ENCODE results near the gene NFYC. TPM values are rescaled to one million over a fixed set of nuclear protein-coding genes. Genes with fewer than 3 reads are reported as not detected.

NFYC gene
- total RNA-seq, 1 donor from 2014 or later, result 38.0 TPM

DNA sequence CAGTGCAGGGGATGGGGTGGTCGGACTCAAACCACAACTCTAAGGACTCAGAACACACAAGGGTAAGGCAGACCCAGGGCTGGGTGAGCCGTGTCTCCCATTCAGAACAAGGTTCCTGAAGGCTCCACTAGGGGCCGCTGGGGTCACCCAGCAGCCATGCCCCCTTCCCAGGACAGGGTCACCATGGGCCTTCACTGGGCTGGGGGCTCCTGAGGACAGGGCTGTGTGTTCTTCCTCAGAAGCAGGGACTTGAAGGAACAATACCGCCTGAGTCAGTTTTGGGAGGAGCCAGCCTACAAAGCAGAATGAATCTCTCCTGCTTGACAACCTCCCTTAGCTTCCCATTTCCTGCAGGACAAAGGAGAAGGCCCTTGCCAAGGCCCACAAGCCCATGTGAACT lies 41.4 kb upstream of the NFYC start:
- Histone ChIP-seq H3K27ac (no peak overlapping the region), H3K27me3 (no peaks in the 10 kb centered on the region), H3F3A (ENCODE audit: low read depth) (no peaks in the 10 kb centered on the region), H3K9ac (no peak overlapping the region), H3K79me2 (ENCODE audit: low read depth) (no peaks in the 10 kb centered on the region), H3K4me2 (no peak overlapping the region), H3K4me3 (no peak overlapping the region), H3K36me3 (no peaks in the 10 kb centered on the region), H3K9me3 (ENCODE audit: low read depth) (no peaks in the 10 kb centered on the region), H4K20me1 (ENCODE audit: low read depth) (peaks cover 52% of the 10 kb centered on the region), H2AFZ (replicated peaks) (no peak overlapping the region), H3K4me1 (peaks cover 23% of the 10 kb centered on the region)
- no peak overlapping the region for H3K4me3 Mint-ChIP-seq
- no peak overlapping the region for H3K27ac Mint-ChIP-seq
- H3K36me3 Mint-ChIP-seq, result no peaks in the 10 kb centered on the region
- TF ChIP-seq EZH2phosphoT487 (IDR thresholded peaks at IDR 0.05), result no peak
- TF ChIP-seq, protein P1, sequence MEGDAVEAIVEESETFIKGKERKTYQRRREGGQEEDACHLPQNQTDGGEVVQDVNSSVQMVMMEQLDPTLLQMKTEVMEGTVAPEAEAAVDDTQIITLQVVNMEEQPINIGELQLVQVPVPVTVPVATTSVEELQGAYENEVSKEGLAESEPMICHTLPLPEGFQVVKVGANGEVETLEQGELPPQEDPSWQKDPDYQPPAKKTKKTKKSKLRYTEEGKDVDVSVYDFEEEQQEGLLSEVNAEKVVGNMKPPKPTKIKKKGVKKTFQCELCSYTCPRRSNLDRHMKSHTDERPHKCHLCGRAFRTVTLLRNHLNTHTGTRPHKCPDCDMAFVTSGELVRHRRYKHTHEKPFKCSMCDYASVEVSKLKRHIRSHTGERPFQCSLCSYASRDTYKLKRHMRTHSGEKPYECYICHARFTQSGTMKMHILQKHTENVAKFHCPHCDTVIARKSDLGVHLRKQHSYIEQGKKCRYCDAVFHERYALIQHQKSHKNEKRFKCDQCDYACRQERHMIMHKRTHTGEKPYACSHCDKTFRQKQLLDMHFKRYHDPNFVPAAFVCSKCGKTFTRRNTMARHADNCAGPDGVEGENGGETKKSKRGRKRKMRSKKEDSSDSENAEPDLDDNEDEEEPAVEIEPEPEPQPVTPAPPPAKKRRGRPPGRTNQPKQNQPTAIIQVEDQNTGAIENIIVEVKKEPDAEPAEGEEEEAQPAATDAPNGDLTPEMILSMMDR (IDR thresholded peaks at IDR 0.05), result peak; percentile 66
- DNase-seq (ENCODE audit: low spot score), result peak; percentile 75
- H3K9me3 Mint-ChIP-seq, result no peaks in the 10 kb centered on the region
- H3K4me1 Mint-ChIP-seq, result peaks cover 41% of the 10 kb centered on the region
- peaks cover 12% of the 10 kb centered on the region for H3K27me3 Mint-ChIP-seq (ENCODE audit: insufficient read depth, low read depth)

DNA sequence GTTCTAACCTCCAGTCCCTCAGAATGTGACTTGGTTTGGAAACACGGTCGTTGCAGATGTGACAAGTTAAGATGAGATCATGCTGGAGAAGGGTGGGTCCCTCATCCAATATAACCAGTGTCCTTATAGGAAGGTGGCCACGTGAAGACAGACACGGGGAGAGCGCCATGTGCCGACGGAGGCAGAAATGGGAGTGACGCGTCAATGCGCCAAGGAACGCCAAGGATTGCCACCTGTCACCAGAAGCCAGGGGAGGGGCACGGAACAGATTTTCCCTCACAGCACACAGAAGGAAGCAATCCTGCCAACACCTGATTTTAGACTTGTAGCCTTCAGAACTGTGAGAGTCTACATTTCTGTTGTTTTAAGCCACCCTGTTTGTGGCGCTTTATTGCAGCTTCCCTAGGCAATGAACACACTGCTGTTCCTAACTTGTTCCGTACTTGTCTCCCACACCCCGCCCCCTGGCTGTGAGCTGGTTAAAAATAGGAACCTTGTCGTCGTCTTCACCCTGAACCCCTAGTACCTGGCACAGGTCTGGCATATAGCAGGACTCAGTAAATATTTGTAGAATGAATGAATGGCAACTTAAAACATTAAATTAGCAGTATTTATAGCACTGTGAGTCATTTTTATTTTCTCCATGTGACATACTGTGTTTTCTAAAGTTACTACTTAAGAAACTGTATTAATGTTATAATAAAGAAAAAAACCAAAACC lies 40.2 kb upstream of the NFYC start:
- no peaks in the 10 kb centered on the region for H3K9me3 ChIP-seq (ENCODE audit: low read depth)
- peaks cover 46% of the 10 kb centered on the region for H4K20me1 ChIP-seq (ENCODE audit: low read depth)
- Mint-ChIP-seq H3K27me3 (ENCODE audit: insufficient read depth, low read depth) (peaks cover 12% of the 10 kb centered on the region), H3K27ac (no peak overlapping the region), H3K4me1 (peaks cover 29% of the 10 kb centered on the region), H3K36me3 (no peaks in the 10 kb centered on the region), H3K4me3 (no peak overlapping the region), H3K9me3 (no peaks in the 10 kb centered on the region)
- no peak overlapping the region for H3K9ac ChIP-seq
- no peak overlapping the region for H2AFZ ChIP-seq (replicated peaks)
- no peak for TF ChIP-seq EZH2phosphoT487 (IDR thresholded peaks at IDR 0.05)
- TF ChIP-seq EZH2 (IDR thresholded peaks at IDR 0.05), result no peak
- TF ChIP-seq, protein P1 (IDR thresholded peaks at IDR 0.05), result no peak
- H3K27ac ChIP-seq, result no peak overlapping the region
- H3K79me2 ChIP-seq (ENCODE audit: low read depth), result no peaks in the 10 kb centered on the region
- no peaks in the 10 kb centered on the region for H3K27me3 ChIP-seq
- DNase-seq (ENCODE audit: low spot score), result no peak
- H3K4me2 ChIP-seq, result no peak overlapping the region
- no peaks in the 10 kb centered on the region for H3F3A ChIP-seq (ENCODE audit: low read depth)
- H3K4me3 ChIP-seq, result no peak overlapping the region
- H3K4me1 ChIP-seq, result peaks cover 16% of the 10 kb centered on the region
- no peaks in the 10 kb centered on the region for H3K36me3 ChIP-seq

DNA sequence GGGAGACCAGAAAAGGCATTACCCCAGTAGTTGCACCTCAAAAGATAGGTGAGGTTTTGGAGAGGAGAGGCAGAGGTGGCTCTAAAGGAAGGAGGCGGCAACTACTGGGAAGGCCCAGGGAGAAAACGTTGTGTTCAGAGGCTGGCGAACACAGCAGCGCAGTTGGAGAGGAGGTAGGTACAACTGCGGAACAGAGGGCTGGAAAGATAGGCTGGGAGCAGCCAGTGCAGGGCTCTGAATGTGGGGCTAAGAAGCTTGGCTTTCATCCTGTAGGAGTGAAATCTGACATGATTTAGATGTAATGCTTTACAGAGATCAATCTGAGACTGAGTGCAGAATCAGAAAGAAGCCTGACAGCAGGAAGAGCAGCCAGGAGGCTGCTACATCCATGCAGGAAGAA lies 39.0 kb upstream of the NFYC start:
- no peak overlapping the region for H3K27ac Mint-ChIP-seq
- peaks cover 26% of the 10 kb centered on the region for H3K4me1 Mint-ChIP-seq
- Histone ChIP-seq H3K9ac (no peak overlapping the region), H3K79me2 (ENCODE audit: low read depth) (no peaks in the 10 kb centered on the region), H3F3A (ENCODE audit: low read depth) (no peaks in the 10 kb centered on the region), H3K4me3 (no peak overlapping the region), H3K9me3 (ENCODE audit: low read depth) (no peaks in the 10 kb centered on the region), H4K20me1 (ENCODE audit: low read depth) (peaks cover 45% of the 10 kb centered on the region), H3K27me3 (no peaks in the 10 kb centered on the region), H3K4me1 (peaks cover 16% of the 10 kb centered on the region), H3K4me2 (no peak overlapping the region), H3K36me3 (no peaks in the 10 kb centered on the region), H2AFZ (replicated peaks) (no peak overlapping the region), H3K27ac (no peak overlapping the region)
- no peak overlapping the region for H3K4me3 Mint-ChIP-seq
- TF ChIP-seq EZH2phosphoT487 (IDR thresholded peaks at IDR 0.05) (no peak), EZH2 (IDR thresholded peaks at IDR 0.05) (no peak)
- TF ChIP-seq, protein P1 (IDR thresholded peaks at IDR 0.05), result no peak
- H3K9me3 Mint-ChIP-seq, result no peaks in the 10 kb centered on the region
- no peak for DNase-seq (ENCODE audit: low spot score)
- no peaks in the 10 kb centered on the region for H3K36me3 Mint-ChIP-seq
- H3K27me3 Mint-ChIP-seq (ENCODE audit: insufficient read depth, low read depth), result peaks cover 12% of the 10 kb centered on the region
